CD14-positive monocyte (primary cell): ENCODE results near the gene ALG10. TPM values are rescaled to one million over a fixed set of nuclear protein-coding genes. Genes with fewer than 3 reads are reported as not detected.
"Not testable (repeated sequence)": the region's sequence is repeated elsewhere in the genome, so short reads cannot be mapped to it uniquely, and the experiment has no call there.

Experiments used
- DNase-seq, 3 donors: peaks; one replicate each; pipeline ENCODE4 v3.0.0-alpha.2; 2011 to 2022
- H2AFZ ChIP-seq: 2 replicates; pipeline ENCODE4 v1.6.0; 2012; ENCODE audit warnings: mild to moderate bottlenecking, low read depth, low read length, inconsistent platforms; ENCODE audit not compliant: insufficient read depth, poor library complexity, severe bottlenecking
- H3K27ac ChIP-seq, 2 donors: 1 replicate in 1 of 2; 2 replicates in 1 of 2; pipeline ENCODE4 v1.5.1; 2012 to 2013; ENCODE audit warnings: low read length in 2 of 2, control low read depth in 1 of 2, inconsistent platforms in 1 of 2, low read depth in 1 of 2, mild to moderate bottlenecking in 1 of 2
- H3K27me3 ChIP-seq, 2 donors: one replicate each; pipeline versions ENCODE4 v1.6.0 to v1.6.1; 2011 to 2013; ENCODE audit warnings: low read length in 2 of 2; ENCODE audit not compliant: control insufficient read depth in 2 of 2, insufficient read depth in 2 of 2
- H3K36me3 ChIP-seq, 2 donors: replicated peaks in 1 of 2; 1 replicate in 1 of 2; 2 replicates in 1 of 2; pipeline versions ENCODE4 v1.5.1 to v1.6.1; 2012 to 2013; ENCODE audit warnings: low read length in 2 of 2, control low read depth in 1 of 2, inconsistent platforms in 1 of 2, mild to moderate bottlenecking in 1 of 2; ENCODE audit not compliant: insufficient read depth in 2 of 2, control insufficient read depth in 1 of 2
- H3K4me1 ChIP-seq, 2 donors: 1 replicate in 1 of 2; 2 replicates in 1 of 2; pipeline versions ENCODE4 v1.5.1 to v1.6.1; 2012 to 2013; ENCODE audit warnings: low read length in 2 of 2, control low read depth in 1 of 2, inconsistent platforms in 1 of 2, mild to moderate bottlenecking in 1 of 2, moderate library complexity in 1 of 2; ENCODE audit not compliant: insufficient read depth in 2 of 2, control insufficient read depth in 1 of 2
- H3K4me2 ChIP-seq: replicated peaks from 2 replicates; pipeline ENCODE3; 2012; ENCODE audit warnings: low read length, moderate library complexity, mild to moderate bottlenecking; ENCODE audit not compliant: poor library complexity, severe bottlenecking; ENCODE audit errors: extremely low read depth
- H3K4me3 ChIP-seq, 3 experiments: fragments of 200-600 bp in 1 of 3; sonication (generic) in 1 of 3; replicated peaks in 1 of 3; 1 replicate in 2 of 3; 2 replicates in 1 of 3; pipeline ENCODE4 v1.5.1; 2011 to 2013; ENCODE audit warnings: low read length in 3 of 3, mild to moderate bottlenecking in 3 of 3, control low read depth in 2 of 3, low read depth in 2 of 3, inconsistent platforms in 1 of 3, moderate library complexity in 1 of 3
- H3K79me2 ChIP-seq: 2 replicates; pipeline ENCODE4 v1.6.0; 2012; ENCODE audit warnings: mild to moderate bottlenecking, control low read depth, inconsistent platforms, low read length, moderate library complexity; ENCODE audit not compliant: insufficient read depth
- H3K9ac ChIP-seq: 2 replicates; pipeline ENCODE4 v1.6.0; 2017; ENCODE audit warnings: low read length, mild to moderate bottlenecking; ENCODE audit not compliant: insufficient read depth, poor library complexity, severe bottlenecking
- H3K9me3 ChIP-seq, 2 donors: replicated peaks in 1 of 2; 1 replicate in 1 of 2; 2 replicates in 1 of 2; pipeline versions ENCODE4 v1.5.1 to v1.6.1; 2012 to 2013; ENCODE audit warnings: low read length in 2 of 2, control low read depth in 1 of 2; ENCODE audit not compliant: control insufficient read depth in 1 of 2, insufficient read depth in 1 of 2
- H4K20me1 ChIP-seq: 2 replicates; pipeline ENCODE4 v1.6.0; 2012; ENCODE audit warnings: mild to moderate bottlenecking, low read length, control low read depth, moderate library complexity; ENCODE audit not compliant: insufficient read depth
- H3K27ac Mint-ChIP-seq, 7 donors: one replicate each; pipeline ENCODE4 v1.8.0; 2020; ENCODE audit warnings: mild to moderate bottlenecking in 7 of 7, mixed read lengths in 7 of 7, moderate library complexity in 6 of 7, inconsistent platforms in 2 of 7
- H3K27me3 Mint-ChIP-seq, 3 donors: one replicate each; pipeline ENCODE4 v1.8.0; 2021 to 2022; ENCODE audit warnings: low read depth in 3 of 3, mild to moderate bottlenecking in 3 of 3, mixed read lengths in 3 of 3, moderate library complexity in 3 of 3, inconsistent platforms in 1 of 3
- H3K36me3 Mint-ChIP-seq, 2 donors: one replicate each; pipeline ENCODE4 v1.8.0; 2020; ENCODE audit warnings: mixed read lengths in 2 of 2, inconsistent platforms in 1 of 2, mild to moderate bottlenecking in 1 of 2
- H3K4me1 Mint-ChIP-seq: one replicate; pipeline ENCODE4 v1.8.0; 2020; ENCODE audit warnings: mild to moderate bottlenecking, mixed read lengths
- H3K4me3 Mint-ChIP-seq, 2 donors: one replicate each; pipeline ENCODE4 v1.8.0; 2020; ENCODE audit warnings: mild to moderate bottlenecking in 2 of 2, mixed read lengths in 2 of 2, moderate library complexity in 1 of 2
- H3K9me3 Mint-ChIP-seq, 7 donors: one replicate each; pipeline ENCODE4 v1.8.0; 2020 to 2022; ENCODE audit warnings: mixed read lengths in 7 of 7, mild to moderate bottlenecking in 6 of 7, moderate library complexity in 6 of 7, inconsistent platforms in 2 of 7
- CTCF ChIP-seq: fragments of 200-600 bp; IDR thresholded peaks from one replicate; pipeline ENCODE4 v1.8.0; 2022; ENCODE audit warnings: antibody characterized with exemption, mild to moderate bottlenecking
- WGBS: methylation state at CpG from one replicate; pipeline ENCODE4 v1.1.5; 2013; ENCODE audit warnings: missing lambda C conversion rate; ENCODE audit not compliant: insufficient coverage; 5-methylcytosine and 5-hydroxymethylcytosine counted together
- intact Hi-C, 2 donors: fragments of 100-400 bp; cut with micrococcal nuclease; formaldehyde crosslinking; loops; one replicate each; pipeline versions ENCODE4 v1.15.0 to v1.15.1; 2023
- polyA plus RNA-seq, 3 donors: library from polyadenylated mRNA; depleted of rRNA in 1 of 3; unstranded in 2 of 3; stranded (reverse) in 1 of 3; fragments of 300-500 nt in 2 of 3; fragments of >200 nt in 1 of 3; fragmentation: Illumina TruSeq in 2 of 3; gene quantifications; 1 replicate in 2 of 3; 2 replicates in 1 of 3; pipeline ENCODE4 v1.2.3, GENCODE V29; 2012 to 2021

The ALG10 gene
- polyA plus RNA-seq, 3 donors = 1.5 to 2.0 (median 1.6) TPM

- Histone ChIP-seq H3K9ac (no peak overlapping the region), H3K4me2 (no peak overlapping the region), H3K9me3 (no peaks in the 10 kb centered on the region), H3K79me2 (no peaks in the 10 kb centered on the region), H4K20me1 (no peaks in the 10 kb centered on the region), H3K36me3 (no peaks in the 10 kb centered on the region), H3K27ac (no peak overlapping the region), H3K27me3 (no peaks in the 10 kb centered on the region), H3K4me3 (no peak overlapping the region), H3K4me1 (no peaks in the 10 kb centered on the region), H2AFZ (no peak overlapping the region)
- intact Hi-C loops = no loop called here
- TF ChIP-seq CTCF = no peak
- peaks cover 6 to 8% of the 10 kb centered on the region in 2 donors for H3K36me3 Mint-ChIP-seq
- no peak overlapping the region for H3K4me3 Mint-ChIP-seq
- no peaks in the 10 kb centered on the region for H3K27me3 Mint-ChIP-seq
- no peaks in the 10 kb centered on the region for H3K4me1 Mint-ChIP-seq
- no peak overlapping the region for H3K27ac Mint-ChIP-seq
- no CpG with 5 or more reads among the region's 4 CpGs for WGBS
- H3K9me3 Mint-ChIP-seq = no peaks in the 10 kb centered on the region
- DNase-seq = no peak
Observed at GRCh38 chr12:34030591-34030990, 8.3 kb downstream of the ALG10 start.

GRCh38 chr12:34033628-34034296 lies 11.5 kb downstream of the ALG10 start:
- Histone ChIP-seq H3K4me1 (no peaks in the 10 kb centered on the region), H3K9ac (no peak overlapping the region), H3K9me3 (no peaks in the 10 kb centered on the region), H3K27ac (no peak overlapping the region), H3K4me3 (no peak overlapping the region), H3K27me3 (no peaks in the 10 kb centered on the region), H4K20me1 (no peaks in the 10 kb centered on the region), H2AFZ (no peak overlapping the region), H3K36me3 (no peaks in the 10 kb centered on the region), H3K4me2 (no peak overlapping the region), H3K79me2 (no peaks in the 10 kb centered on the region)
- Mint-ChIP-seq H3K36me3 (no peaks in the 10 kb centered on the region), H3K27me3 (no peaks in the 10 kb centered on the region), H3K4me1 (peaks cover 5% of the 10 kb centered on the region), H3K27ac (no peak overlapping the region), H3K9me3 (no peaks in the 10 kb centered on the region), H3K4me3 (no peak overlapping the region)
- DNase-seq = peak in 1 of 3 donors; percentile 16
- no CpG with 5 or more reads among the region's 1 CpG for WGBS
- intact Hi-C loops = no loop called here
- TF ChIP-seq CTCF = peak; percentile 70

- DNase-seq, H3K27ac Mint-ChIP-seq, H2AFZ ChIP-seq, intact Hi-C loops, H3K27ac ChIP-seq, H3K9me3 Mint-ChIP-seq, H3K79me2 ChIP-seq, H3K9ac ChIP-seq, H3K4me3 ChIP-seq, H3K9me3 ChIP-seq, H3K4me3 Mint-ChIP-seq, H3K27me3 ChIP-seq, H3K36me3 ChIP-seq, H3K4me2 ChIP-seq, H3K27me3 Mint-ChIP-seq, H3K4me1 Mint-ChIP-seq, H3K36me3 Mint-ChIP-seq, H3K4me1 ChIP-seq, H4K20me1 ChIP-seq: not testable (repeated sequence)
- WGBS = no CpG with 5 or more reads among the region's 3 CpGs
Observed at GRCh38 chr12:34038357-34038756, 16.1 kb downstream of the ALG10 start.
